ENCODE results near the gene SNX2.

GRCh38 chr5:122871661-122872060 is 96.8 kb downstream of the SNX2 start:
- TF ChIP-seq, protein P1, sequence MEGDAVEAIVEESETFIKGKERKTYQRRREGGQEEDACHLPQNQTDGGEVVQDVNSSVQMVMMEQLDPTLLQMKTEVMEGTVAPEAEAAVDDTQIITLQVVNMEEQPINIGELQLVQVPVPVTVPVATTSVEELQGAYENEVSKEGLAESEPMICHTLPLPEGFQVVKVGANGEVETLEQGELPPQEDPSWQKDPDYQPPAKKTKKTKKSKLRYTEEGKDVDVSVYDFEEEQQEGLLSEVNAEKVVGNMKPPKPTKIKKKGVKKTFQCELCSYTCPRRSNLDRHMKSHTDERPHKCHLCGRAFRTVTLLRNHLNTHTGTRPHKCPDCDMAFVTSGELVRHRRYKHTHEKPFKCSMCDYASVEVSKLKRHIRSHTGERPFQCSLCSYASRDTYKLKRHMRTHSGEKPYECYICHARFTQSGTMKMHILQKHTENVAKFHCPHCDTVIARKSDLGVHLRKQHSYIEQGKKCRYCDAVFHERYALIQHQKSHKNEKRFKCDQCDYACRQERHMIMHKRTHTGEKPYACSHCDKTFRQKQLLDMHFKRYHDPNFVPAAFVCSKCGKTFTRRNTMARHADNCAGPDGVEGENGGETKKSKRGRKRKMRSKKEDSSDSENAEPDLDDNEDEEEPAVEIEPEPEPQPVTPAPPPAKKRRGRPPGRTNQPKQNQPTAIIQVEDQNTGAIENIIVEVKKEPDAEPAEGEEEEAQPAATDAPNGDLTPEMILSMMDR (IDR thresholded peaks at IDR 0.05 in 4 of 5, conservative IDR thresholded peaks at IDR 0.05 in 1 of 5), result no peak
- TF ChIP-seq POLR2A (IDR thresholded peaks at IDR 0.05), result no peak
